Activated T-helper 2 cell treated with anti-CD3 and anti-CD28 coated beads, Interferon-gamma antibody, Interleukin-2, Interleukin-4, amounts not matched to agents 10 μg/mL and 5 μg/mL and 100 μg/mL, durations not matched to agents 14 hours and 24 hours and 36 hours (primary cell): Measurements from ENCODE around the gene RASSF5. TPM values are rescaled to one million over a fixed set of nuclear protein-coding genes. Genes with fewer than 3 reads are reported as not detected.

Experiments
- total RNA-seq: library from RNA; stranded (reverse); gene quantifications from 2 replicates; pipeline ENCODE4 v1.2.3, GENCODE V29; 2022

The RASSF5 gene
- total RNA-seq, 1 donor from 2014 or later = 182 TPM

Other genes starting within 250 kb of the RASSF5 start
- 33.8 and 33.9 TPM in 2 replicates for gene IKBKE, start 37.1 kb upstream of the RASSF5 start, total RNA-seq
- 72.7 and 73.3 TPM in 2 replicates for gene EIF2D, start 104.9 kb downstream of the RASSF5 start, total RNA-seq
- gene DYRK3, start 128.0 kb downstream of the RASSF5 start, total RNA-seq = 12.1 and 13.0 TPM in 2 replicates
- 92.3 and 98.8 TPM in 2 replicates for gene MAPKAPK2, start 177.4 kb downstream of the RASSF5 start, total RNA-seq